HG03175 (cell line): ENCODE data around the gene PGM1.

Experiments
- ATAC-seq: cut with Tn5 transposase; IDR thresholded peaks from one replicate; pipeline ENCODE4 v1.9.1; 2021; ENCODE audit warnings: mild to moderate bottlenecking, moderate library complexity; ENCODE audit not compliant: unreplicated experiment

The PGM1 gene

DNA sequence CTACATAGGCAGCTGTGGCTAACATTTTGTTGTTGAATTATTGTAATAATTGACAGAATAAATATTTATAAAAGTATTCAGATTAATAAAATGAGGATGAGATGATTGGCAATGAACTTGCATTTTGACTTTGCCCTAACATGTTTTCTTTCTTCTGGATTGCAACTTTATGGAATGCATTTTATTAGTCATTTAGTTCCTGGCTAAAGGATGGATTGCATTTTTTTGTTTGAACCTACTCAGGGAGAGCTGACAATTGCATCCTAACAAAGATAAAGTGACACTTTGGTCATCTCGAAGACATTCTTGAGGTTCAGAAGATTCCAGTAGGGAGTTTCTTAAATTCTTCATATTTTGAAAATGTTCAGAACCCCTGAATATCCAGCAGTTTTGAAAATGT lies 37.5 kb downstream of the PGM1 start:
- ATAC-seq = no peak

DNA sequence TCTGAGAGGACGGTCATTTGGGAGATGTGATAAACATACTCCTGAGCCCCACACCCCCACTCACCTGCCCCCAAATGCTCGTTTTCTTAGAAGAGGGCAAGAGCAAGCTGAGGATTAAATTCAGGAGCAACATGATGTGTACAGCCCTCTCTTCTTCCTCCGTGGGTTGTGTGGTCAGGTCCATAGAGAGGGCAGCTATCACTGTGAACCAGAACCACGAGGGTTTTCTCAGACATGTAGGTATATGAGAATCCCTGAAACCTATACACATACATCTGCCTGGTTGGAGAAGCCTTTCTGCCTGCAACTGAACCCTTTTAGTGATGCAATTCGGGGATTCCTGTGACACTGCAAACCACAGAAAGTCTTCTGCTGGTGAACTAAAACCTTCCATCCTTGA lies 38.9 kb downstream of the PGM1 start:
- ATAC-seq = no peak

DNA sequence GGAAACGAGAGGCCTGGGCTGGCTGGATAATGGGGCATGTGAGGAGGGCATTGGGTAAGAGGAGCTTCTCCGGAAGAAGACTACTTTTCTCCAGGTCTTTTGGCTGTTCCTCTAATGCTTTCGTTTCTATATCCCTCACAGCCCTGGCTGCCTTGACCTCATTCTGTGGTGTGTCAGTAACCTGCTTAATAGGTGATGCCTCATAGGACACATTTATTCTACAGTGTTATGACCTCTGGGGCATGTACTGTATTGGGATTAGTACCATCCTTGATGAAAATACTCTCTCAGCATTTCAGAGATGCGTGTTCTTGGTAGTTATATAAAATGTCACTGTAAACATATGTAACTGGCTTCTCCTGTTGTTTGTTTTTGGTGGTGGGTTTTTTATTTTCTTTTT lies 40.1 kb downstream of the PGM1 start:
- ATAC-seq = no peak

DNA sequence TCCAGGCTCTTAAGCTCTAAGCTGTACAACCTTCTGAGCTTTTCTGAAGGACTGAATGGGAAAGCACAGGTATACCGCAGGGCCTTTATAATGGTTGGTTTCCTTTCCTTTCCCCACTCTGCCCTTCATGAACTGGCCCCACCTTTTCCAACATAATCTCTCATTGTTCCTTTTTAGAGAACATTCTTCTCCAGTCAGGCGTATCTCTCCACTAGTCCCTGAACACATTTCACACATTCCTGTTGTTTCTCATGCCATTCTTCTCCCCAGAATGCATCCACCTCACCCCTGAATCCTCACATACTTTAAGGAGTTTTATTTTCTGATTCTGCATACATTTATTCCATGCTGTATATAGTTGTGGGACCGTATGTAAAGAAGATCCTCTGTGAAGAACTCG lies 41.3 kb downstream of the PGM1 start:
- no peak for ATAC-seq

DNA sequence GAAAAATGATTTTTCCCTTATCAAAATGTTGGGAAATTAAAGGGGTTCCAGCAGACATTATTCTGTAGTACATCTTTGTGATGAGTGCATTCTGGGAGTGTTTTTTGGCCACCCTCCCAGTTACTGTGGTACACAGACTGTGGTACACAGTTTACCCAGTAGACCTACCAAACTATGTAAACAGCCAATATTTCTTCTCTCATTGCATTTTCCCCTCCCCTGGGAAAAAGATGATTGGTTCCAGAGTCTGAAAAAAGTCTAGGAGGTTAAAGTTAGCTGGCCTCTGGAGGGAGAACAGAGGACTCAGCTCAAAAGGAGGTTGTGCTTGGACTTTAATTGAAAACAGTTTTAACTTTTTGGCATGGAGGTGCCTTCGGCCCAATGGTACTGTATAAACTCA lies 42.5 kb downstream of the PGM1 start:
- no peak for ATAC-seq

DNA sequence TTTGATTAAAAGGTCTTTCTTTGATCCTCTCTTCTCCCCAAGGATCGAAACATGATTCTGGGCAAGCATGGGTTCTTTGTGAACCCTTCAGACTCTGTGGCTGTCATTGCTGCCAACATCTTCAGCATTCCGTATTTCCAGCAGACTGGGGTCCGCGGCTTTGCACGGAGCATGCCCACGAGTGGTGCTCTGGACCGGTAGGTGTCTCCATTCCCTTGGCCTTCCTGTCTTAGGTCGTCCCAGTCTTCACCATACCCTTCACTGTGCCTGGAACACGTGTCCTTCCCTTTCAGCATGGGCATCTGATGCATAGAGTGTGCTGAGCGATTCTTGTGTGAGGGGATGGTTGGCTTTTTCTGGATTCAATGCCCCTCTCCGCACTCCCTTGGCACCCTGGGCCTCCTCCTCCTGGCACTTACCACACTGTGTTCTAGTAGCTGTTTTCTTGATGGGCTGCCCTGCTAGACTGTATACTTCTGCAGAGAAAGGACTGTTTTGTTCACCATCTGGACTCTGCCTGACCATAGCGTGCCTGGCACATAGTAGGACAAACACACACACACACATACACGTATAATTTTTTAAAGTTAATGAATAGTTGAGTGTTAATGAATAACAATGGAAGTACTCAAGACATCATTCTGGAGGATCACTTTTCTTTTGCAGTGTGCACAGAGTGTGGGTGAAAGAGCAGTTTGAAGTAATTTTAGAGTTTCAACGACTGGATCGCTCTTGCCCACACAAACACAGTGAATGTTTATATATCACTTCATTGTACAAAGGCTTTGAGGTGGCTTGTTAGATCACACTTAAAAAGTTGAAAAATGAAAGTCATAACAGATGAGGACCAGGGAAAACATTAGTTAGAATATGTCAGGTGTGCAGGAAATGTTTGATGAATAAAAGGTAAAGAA lies 43.2 kb downstream of the PGM1 start:
- ATAC-seq = no peak

DNA sequence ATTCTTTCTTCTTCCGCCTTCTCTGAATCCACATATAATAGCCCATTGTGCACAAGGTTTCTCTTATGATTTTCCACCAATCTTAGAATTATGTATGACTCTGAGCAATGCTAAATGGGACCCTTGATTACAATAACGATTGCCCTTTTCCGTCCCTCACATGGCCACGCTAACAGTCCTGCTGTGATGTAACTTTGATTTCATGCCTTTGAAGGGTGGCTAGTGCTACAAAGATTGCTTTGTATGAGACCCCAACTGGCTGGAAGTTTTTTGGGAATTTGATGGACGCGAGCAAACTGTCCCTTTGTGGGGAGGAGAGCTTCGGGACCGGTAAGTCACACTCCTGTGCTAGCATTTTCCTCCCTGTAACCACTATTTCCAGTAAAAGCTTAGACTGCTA lies 45.3 kb downstream of the PGM1 start:
- ATAC-seq = no peak

DNA sequence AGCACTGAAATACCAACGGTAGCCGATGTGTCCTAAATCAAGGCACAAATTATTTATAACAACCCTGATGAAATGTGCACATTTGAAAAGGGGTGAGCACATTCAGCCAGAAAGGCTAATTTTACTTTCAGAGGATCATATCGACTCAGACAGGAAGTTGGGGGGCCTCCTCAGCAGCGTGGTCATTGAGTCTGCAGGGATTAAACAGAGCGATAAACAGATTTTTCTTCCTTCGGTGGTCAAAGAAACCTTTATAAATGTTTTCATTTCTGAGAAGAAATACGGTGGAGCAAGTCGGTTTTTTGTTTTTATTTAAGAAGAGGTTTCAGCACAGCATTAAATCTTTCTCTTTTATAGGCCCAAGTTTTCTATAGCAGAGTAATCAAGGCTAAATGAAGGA lies 45.7 kb downstream of the PGM1 start:
- no peak for ATAC-seq

DNA sequence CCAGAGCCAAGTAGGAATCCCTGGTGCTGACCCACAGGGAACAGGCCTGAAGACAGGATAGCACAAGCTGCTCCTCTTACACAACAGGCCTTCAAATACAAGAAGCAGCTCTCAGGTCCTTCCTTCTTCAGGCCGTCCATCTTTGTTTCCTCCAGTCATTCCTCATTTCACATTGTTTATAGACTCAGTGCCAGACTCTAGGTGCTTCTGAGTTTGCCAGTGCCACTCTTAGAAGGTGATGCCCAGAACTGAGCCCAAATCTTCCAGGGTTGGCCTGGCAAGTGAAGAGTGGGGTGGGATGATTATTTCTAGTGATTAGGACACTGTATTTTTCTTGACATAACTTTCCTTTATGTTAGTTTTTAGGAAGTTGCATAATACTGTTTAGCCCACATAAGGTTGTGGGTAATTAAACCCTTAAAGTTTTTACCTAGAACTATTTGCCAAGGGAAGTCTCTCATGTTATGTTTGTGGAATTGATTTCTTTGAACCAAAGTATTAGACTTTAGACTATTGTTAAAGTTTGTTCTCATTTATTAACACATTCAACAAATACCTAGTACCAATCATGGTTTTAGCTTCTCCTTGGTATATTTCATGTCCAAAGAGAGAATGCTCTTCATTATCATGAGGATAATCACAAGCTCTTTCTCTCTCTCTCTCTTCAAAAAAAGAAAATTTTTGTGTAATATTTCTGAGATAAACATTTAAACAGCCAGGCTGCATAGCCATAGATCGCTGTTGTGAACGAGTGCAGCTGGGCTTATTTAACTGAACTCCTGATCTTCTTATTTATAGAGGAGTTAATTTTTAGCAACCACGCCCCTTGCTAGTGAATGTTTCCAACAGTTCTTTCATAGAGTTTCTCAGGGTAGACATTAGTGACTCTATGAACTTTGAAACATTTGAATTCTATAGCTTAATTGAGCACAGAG lies 47.7 kb downstream of the PGM1 start:
- ATAC-seq = no peak

DNA sequence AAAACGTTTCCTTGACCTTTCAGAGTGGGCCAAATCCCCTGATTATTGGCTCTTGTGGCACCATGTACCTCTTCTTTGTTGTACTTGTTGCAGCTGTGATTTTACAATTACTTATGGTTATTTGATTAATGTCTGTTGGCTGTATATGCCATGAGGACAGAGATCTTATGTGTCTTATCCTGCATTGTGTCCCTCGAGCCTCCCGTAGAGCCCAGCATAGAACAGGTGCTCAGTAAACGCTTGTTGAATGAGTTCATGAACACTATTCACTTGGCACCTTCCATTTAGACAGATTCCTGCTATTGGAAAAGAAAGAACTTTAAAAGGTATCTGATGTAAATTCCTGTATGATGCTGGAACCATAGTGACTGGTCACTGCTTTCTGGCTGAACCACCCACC lies 48.4 kb downstream of the PGM1 start:
- no peak for ATAC-seq

DNA sequence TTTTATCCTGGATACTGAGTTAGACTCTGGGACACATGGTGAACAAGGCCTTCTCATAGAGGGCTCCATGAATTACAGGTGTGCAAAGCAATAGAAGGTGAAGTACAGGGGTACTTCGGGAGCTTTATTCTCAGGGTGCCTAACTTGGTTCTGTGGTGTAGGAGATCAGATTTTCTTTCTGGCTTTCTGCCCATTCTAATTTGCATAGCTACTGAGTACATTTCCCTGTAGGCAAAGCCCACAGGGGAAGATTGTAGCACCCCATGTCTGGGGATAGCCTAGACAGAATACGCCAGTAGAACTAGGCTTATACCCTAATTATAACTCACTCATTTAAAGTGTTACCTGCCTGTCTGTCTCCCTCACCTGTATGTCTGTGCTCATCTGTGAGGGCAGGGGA lies 49.7 kb downstream of the PGM1 start:
- no peak for ATAC-seq

DNA sequence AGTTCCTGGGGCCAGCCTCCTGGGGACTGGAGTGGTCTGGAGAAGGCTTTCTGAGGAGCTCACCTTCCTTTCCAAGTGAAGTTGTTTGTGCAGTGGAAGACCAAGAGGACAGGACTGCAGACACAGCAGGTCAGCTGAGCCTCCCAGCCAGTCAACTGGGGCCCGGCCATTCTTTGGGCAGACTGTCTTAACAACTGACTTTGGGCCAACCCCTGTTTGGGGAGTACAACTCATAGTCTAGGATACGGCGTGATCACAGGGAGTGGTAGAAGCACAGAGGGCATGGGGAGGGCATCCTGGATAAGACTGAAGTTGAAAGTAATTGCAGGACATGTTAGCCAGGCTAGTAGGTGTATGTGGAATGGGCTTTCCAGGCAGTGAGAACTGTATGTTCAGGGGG lies 50.3 kb downstream of the PGM1 start:
- no peak for ATAC-seq

DNA sequence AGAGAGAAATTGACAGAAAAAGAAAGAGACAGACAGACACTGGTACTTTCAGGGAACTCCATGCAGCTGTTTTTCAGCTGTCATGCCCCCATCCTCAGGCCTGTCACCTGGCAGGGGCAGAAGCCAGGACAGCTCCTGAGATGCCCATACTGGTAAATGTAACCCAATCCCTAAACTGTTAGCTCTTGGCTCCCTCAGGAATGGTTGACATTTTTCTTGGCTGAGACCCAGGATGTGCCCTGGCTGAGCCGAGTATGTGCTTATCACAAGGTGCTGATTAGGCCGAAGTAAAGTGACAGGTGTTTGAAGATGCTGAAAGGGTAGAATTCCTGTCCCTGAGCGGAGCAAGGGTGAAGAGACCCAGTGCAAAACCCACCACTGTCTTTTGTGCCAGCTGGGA lies 50.7 kb downstream of the PGM1 start:
- no peak for ATAC-seq

DNA sequence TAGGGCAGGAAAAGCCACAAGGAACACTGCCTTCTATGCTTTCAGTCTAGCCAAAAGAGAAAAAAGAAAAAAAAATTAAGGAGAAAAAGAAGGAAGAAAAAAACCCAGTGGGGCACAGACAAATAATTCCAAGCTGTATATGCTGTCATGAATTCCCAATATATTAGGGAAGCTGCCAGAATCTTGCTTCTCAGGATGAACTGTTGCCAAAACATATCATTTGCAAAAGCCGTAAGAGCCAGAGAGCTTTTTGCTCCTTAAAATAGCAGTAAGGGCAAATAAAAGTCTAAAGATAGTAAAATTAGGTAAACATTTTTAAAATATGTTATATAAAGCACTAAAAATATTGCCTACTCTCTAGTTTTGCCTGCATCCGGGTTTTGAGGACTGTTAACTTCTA lies 52.1 kb downstream of the PGM1 start:
- ATAC-seq = no peak

DNA sequence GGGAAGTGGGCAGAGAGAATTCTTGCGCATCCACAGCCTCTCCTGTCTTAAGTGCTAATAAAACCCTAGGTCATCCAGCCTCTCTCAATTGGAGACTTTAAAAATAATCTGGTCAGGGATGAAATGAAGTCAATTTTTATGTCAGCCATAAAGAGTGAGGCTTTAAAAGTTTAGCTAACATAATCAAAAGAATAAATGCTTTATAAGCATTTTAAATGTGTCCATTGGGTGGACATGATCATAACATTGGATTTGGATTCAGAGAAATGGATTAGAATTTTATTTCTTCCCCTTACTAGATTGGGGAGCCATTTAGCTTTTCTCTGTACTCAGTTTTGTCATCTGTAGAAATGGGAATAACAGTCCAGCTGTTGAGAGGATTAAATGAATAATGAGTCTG lies 55.5 kb downstream of the PGM1 start:
- ATAC-seq = no peak

DNA sequence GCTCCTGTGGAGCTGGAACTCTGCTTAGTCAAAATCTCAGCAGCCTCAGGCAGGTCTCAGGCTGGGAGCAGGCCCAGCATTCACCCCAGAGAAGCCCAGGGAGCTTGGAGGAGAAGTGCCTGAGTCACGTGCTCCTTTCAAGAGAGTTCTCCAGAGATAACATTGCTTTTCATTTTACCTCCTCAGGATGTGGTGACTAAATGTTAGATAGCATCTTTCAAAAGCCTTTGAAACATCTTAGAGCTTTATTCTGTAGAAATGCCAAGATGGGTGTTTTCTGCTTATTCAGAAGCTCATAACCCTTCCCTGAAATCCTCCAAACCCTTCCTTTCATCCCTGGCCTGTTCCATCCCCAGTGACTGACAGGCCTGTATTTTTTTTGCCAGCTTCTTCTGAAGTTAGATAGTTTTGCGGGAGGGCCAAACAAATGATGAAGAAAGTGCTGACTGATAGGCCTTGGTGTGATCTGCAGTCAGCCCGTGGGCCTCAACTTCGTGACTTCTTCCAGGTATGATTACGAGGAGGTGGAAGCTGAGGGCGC lies 58.0 kb downstream of the PGM1 start:
- ATAC-seq = no peak

DNA sequence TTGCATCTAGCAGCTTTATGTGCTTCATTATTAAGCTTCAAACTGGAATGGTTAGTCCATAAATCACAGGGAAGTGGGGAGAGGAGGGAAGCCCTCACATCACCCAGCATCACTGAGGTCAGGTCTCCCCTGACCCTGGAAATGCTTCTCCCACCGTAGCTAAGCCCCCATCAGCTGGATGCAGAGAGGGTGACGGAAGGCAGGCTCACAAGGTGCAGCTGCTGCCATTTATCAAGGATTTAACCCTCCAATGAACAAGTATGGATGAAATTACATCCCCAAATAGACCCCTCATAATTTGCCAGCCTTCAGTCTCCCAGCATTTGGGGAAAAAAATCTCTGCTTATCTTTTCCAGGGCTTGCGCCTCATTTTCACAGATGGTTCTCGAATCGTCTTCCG lies 60.8 kb downstream of the PGM1 start:
- ATAC-seq = no peak

DNA sequence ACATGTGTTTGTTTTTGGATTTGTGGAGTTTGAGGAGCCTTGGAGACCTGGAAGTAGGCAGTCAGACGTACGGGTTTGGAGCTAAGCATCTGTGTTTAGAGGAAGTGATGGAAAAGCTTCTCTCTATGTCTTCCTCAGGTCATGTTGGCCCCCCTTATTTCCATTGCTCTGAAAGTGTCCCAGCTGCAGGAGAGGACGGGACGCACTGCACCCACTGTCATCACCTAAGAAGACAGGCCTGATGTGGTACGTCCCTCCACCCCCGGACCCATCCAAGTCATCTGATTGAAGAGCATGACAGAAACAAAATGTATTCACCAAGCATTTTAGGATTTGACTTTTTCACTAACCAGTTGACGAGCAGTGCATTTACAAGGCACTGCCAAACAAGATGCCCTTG lies 66.2 kb downstream of the PGM1 start:
- ATAC-seq = no peak

DNA sequence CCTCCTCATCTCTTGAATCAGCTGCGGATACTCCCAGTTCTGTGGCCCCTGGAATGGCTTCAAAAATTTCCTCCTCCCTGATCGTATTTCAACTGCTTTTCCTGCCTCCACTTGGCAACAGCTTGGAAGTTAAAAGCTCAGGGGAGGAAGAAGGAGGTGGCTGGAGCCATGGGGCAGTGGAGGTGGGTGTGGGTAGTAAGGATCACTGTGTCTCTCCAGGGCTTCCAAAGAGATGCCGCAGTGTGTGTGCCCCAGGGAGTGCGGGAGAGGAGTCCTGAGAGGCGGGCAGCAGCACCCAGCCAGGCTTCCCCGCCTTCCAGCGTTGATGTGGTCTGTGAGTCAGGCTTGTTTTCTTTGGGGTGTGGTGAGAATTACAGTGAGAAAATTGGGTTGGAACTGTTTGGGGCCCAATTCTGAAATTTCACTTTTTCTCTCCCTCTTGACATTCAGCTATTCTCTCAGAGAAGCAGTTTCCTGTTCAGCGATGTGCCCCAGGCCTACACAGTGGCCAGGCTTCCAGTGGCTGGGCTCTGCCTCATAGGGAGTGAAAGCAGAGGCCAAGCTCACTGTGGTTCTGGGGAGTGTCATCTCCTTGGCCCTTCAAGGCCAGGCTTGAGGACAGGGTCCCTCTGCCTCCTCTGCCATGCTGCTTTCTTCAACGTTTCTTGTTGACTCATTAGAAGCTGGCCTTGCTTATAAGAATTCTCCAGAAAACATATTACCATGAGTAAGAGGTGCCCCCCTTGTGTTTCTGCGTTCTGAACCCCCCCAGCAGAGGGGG lies 69.0 kb downstream of the PGM1 start:
- no peak for ATAC-seq

DNA sequence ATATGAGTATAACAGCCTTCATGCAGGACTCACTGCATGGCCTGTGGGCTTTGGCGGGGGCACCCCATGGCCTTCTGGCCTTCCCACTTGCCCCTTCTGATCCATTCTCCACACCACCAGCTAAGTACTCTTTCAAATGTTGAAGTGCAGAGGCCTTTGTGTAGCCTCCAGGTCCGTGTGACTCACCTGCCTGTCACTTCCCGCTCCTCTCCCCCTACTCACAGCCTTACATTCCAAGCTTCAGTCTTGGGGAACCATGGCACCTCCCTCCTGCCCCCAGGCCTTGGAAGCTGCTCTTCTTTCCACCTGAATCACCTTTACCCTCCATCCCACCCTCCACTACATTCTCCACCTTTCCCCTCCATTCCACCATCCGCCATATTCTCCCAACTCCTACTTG lies 69.6 kb downstream of the PGM1 start:
- ATAC-seq = no peak

DNA sequence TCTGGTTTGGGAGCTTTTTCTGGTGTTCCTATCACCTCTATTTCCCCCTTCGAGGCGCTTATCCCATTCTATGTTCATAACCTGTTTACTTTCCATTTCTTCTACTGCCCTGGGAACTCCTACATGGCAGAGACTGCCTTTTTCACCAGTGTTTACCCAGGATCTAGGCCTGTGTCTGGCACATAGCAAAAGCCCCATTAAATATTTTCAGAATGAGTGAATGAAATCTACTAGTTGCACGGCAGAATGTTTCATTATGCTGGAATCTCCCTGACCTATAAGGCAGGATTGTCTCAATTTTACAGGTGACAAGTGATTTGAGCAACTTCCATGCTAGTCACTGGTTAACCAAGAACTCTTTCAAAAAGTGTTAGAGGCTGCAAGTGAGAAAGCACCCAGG lies 70.1 kb downstream of the PGM1 start:
- no peak for ATAC-seq
